22Rv1 (cell line): ENCODE data around the gene ALDOA.

Experiments
- ZFX ChIP-seq: fragments of 450-650 bp; IDR thresholded peaks from 2 replicates; pipeline ENCODE4 v1.6.1; 2017; ENCODE audit warnings: antibody characterized with exemption, borderline replicate concordance
- TF ChIP-seq, protein P1 (sequence below): fragments of 450-650 bp; IDR thresholded peaks from 2 replicates; pipeline ENCODE4 v1.5.1; 2017; ENCODE audit warnings: mild to moderate bottlenecking

DNA sequence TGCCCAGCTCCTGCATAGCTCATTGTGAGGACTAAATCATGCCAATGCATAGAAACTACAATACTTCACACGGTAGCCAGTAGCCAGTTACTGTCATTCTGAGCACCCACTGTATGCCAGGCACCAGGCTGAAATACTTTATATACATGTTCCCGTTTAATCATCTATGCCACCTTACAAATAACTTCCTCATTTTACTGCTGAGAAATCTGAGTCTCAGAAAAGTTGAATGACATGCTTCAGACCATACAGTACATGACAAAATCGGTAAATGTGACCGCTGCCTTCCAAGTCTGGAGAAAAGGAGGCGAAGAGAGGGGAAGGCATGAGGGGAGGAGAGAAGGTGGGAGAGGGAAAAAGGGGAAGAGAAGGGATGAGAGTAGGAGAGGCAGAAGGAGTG, 25.3 kb upstream of the ALDOA start:
- TF ChIP-seq, protein P1, sequence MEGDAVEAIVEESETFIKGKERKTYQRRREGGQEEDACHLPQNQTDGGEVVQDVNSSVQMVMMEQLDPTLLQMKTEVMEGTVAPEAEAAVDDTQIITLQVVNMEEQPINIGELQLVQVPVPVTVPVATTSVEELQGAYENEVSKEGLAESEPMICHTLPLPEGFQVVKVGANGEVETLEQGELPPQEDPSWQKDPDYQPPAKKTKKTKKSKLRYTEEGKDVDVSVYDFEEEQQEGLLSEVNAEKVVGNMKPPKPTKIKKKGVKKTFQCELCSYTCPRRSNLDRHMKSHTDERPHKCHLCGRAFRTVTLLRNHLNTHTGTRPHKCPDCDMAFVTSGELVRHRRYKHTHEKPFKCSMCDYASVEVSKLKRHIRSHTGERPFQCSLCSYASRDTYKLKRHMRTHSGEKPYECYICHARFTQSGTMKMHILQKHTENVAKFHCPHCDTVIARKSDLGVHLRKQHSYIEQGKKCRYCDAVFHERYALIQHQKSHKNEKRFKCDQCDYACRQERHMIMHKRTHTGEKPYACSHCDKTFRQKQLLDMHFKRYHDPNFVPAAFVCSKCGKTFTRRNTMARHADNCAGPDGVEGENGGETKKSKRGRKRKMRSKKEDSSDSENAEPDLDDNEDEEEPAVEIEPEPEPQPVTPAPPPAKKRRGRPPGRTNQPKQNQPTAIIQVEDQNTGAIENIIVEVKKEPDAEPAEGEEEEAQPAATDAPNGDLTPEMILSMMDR = no peak
- no peak for TF ChIP-seq ZFX
